Measurements from ENCODE around the gene C4orf33.

- TF ChIP-seq CTCF (conservative IDR thresholded peaks at IDR 0.05) (no peak), EZH2 (IDR thresholded peaks at IDR 0.05; ENCODE audit: low read depth) (no peak)
These were observed 44.6 kb downstream of the C4orf33 start for GRCh38 chr4:129140521-129140920.

All from PC-9 (cell line).